ENCODE measurements around the gene BDH1.
"Not testable (repeated sequence)": the region's sequence is repeated elsewhere in the genome, so short reads cannot be mapped to it uniquely, and the experiment has no call there.

The BDH1 gene

DNA sequence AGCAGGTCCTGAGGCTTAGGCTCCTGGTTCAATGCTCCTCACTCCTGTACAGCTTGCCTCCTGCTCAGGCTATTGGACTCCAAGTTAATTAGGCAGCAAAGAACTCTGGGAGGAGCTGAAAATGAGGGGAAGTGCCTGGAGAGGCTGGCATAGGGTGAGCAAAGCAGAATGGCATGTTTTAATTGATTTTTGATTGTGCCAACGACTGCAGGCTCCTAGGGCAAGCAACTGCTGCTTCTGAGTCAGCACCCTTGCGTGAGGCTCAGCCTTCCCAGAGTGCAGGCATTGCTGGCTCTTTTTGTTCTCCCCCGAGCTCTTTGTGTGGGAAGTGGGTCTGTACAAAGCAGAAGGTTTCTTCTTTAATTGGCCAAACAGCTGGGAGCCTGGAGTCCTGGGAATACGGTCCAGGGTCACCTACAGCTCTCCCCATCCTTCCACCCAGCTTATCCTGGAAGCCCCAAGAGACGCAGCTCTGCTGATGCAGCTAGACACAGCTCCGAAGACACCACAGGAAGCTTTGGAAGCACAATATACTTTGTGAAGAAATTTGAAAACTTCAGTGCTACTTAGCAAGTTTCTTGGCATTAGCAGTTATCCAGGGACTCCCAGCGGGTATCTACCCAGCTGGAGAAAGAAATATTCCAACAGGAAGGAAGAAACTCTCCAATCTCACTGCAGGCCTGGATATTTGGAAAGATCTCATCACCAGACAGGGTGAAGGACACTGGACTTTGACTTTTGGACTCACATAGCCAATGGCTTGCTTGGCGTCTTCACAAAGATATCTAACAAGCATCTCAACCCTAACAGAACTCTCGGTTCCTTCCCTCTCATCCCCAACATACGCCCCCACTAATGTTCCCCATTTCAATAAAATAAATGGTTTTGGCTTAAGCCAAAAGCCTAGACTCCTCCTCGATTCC, 76.8 kb downstream of the BDH1 start:
- DNase-seq (ENCODE audit: low spot score), result no peak
- TF ChIP-seq, protein P1, sequence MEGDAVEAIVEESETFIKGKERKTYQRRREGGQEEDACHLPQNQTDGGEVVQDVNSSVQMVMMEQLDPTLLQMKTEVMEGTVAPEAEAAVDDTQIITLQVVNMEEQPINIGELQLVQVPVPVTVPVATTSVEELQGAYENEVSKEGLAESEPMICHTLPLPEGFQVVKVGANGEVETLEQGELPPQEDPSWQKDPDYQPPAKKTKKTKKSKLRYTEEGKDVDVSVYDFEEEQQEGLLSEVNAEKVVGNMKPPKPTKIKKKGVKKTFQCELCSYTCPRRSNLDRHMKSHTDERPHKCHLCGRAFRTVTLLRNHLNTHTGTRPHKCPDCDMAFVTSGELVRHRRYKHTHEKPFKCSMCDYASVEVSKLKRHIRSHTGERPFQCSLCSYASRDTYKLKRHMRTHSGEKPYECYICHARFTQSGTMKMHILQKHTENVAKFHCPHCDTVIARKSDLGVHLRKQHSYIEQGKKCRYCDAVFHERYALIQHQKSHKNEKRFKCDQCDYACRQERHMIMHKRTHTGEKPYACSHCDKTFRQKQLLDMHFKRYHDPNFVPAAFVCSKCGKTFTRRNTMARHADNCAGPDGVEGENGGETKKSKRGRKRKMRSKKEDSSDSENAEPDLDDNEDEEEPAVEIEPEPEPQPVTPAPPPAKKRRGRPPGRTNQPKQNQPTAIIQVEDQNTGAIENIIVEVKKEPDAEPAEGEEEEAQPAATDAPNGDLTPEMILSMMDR (IDR thresholded peaks at IDR 0.05; ENCODE audit: extremely low read depth, missing control alignments), result no peak

DNA sequence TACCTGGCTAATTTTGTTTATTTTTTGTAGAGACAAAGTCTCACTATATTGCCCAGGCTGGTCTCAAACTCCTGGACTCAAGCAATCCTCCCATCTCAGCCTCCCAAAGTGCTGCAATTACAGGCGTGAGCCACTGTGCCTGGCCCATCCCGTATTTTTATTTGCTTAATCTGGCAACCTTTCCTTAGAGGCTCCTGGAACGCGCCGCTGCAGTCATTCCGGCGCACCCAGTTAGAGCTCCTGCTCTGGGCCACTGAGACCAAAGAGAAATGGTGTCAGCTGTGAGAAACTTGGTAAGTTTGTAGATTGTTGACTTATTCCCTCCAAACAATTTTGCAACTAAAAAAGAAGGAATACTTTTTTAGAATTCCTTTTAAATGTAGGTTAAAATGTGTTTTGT, 78.0 kb downstream of the BDH1 start:
- not testable (repeated sequence) for DNase-seq (ENCODE audit: low spot score)

DNA sequence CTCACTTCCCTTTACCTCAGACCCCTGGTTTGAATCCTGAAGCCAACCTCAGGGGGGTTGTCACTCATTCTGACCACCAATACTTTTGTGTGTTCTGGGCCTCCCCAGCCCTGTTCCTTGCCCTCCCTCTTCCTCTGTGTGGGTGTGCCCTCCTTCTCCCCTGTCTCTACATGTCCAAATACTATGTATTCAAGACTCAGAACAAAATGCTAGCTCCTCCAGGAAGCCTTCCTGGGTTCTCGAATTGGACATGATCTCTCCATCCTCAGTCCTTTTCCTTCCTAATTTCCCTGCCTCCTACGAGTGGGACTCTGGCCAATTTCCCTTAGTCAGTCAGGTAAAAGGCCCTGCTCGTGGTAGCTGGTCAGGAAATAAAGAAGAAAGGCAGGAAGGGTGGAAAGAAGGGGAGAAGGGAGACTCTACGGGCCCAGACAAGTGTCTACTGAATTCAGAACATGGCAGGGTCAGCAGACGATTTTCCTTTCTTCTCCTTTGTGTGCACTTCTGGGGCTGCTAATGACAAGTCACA, 79.7 kb downstream of the BDH1 start:
- TF ChIP-seq, protein P1 (IDR thresholded peaks at IDR 0.05; ENCODE audit: extremely low read depth, missing control alignments), result no peak

DNA sequence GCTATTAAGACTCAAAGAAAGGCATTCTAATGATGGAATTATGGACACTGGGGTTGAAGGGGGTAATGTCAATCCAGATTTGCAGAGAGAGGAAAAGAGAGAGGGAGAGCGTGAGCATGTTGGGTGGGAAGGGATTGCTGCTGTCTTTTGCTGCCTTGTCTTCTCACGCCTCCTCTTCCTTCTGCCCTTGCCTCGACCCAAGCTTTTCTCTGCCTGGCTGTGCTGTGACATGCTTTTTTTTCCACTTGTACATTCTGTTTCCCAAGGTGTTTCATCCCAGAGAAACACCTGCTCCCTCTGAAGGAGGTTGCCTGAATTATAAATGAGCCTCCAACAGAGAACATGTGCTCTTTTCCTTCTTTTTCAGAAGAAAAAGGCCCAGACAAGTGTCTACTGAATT, 80.3 kb downstream of the BDH1 start:
- TF ChIP-seq, protein P1 (IDR thresholded peaks at IDR 0.05; ENCODE audit: extremely low read depth, missing control alignments), result no peak
- no peak for DNase-seq (ENCODE audit: low spot score)

More for the DNA sequence above, 79.7 kb downstream of the BDH1 start:
- no peak for DNase-seq (ENCODE audit: low spot score)

DNA sequence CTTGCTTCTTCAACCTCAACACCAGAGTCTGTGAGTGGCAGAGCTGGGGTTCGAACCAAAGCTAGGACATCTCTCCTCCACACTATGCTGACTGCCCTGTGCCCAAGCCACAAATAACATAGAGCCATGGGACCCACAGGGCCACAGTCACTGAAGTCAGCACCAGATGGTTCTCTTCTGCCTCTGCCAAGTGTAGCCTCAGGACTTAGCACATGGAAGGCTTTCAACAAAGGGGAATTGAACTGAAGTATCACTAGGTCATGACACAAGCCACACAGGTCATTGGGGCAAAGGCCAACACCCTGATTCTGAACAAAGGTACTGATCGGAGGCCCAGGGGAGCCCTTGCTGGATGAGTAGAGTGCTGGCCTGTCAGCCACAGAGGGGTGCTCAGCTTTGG, 83.6 kb downstream of the BDH1 start:
- TF ChIP-seq, protein P1 (IDR thresholded peaks at IDR 0.05; ENCODE audit: extremely low read depth, missing control alignments), result no peak
- no peak for DNase-seq (ENCODE audit: low spot score)

DNA sequence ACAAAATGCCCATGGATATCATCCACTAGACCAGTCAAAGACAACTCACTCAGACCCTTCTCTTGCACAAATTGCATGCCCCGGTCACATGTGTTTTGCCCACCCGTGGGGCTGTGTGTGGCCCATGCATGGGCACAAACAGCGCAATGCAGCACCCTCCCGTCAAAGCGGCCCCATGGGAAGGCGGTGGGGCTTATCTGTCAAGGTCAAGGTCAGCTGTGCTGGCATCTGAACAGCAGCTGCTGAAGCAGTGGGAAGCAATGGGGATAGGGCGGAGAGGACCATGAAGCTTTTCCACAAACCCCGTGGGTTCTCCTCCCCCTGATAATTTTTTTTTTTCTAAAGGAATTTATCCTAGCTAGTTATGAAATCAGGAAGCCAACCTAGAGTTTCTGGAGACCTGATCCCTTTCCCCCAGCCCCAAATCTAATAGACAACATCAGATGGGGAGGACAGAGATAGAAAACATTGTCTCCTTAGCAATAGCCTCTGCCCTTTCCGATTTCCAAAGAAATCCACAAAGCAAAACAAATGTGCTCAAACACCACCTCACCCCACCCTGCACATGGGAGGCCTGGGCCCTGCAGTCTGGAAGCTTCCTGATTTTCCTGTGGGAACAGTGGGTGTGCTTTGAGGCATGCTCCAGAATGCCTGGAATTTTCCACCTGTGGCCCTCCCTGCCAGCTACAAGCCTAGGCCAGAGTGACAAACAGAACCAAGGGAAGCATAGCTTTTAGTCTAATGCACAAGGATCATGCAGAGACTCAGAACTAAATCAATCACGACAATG, 84.4 kb downstream of the BDH1 start:
- TF ChIP-seq, protein P1 (IDR thresholded peaks at IDR 0.05; ENCODE audit: extremely low read depth, missing control alignments), result no peak
- DNase-seq (ENCODE audit: low spot score), result no peak

DNA sequence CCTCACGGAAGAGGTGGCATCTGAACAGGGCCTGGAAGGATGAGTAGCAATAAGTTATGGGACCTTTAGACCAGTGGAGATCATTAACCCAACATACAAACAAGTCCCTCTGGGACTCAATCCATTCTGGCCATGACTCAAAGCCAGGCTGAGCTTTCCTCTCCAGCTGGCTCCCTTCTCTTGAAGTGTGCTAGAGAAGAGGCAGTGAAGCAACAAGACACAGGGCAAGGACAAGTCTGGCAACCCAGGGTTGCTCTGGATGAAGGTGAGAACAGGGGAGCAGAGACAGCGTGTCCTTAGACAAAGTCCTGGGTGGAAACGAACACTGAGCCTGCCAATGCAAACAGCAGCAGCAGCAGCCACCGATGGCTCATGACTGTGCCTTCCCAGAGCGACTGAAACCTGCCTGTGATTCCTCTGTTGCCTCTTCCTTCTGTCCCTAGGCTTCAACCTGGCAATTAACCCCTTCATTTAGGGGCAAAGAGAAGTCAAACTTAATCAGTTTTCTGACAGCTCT, 86.8 kb downstream of the BDH1 start:
- TF ChIP-seq, protein P1 (IDR thresholded peaks at IDR 0.05; ENCODE audit: extremely low read depth, missing control alignments), result no peak
- DNase-seq (ENCODE audit: low spot score), result no peak
